Suprapubic skin (tissue), 4 donors: ENCODE results near the gene KY.

Source experiments
- CTCF ChIP-seq, 2 donors: fragments of 200-600 bp in 1 of 2; fragments of 450-650 bp in 1 of 2; sonication (generic) in 1 of 2; IDR thresholded peaks; one replicate each; pipeline ENCODE4 v1.5.1; 2016 to 2019; ENCODE audit warnings: antibody characterized with exemption in 2 of 2, mild to moderate bottlenecking in 1 of 2, moderate library complexity in 1 of 2
- EP300 ChIP-seq: sonication (generic); formaldehyde crosslinking; IDR thresholded peaks from one replicate; pipeline ENCODE4 v1.6.1; 2017; ENCODE audit warnings: antibody characterized with exemption
- POLR2AphosphoS5 ChIP-seq, 3 donors: sonication (generic); formaldehyde crosslinking; IDR thresholded peaks; one replicate each; pipeline ENCODE4 v1.6.1; 2017; ENCODE audit warnings: antibody characterized with exemption in 3 of 3

GRCh38 chr3:134643150-134643675, 7.6 kb downstream of the KY start:
- TF ChIP-seq POLR2AphosphoS5 (IDR thresholded peaks at IDR 0.05) (no peak), CTCF (IDR thresholded peaks at IDR 0.05) (no peak), EP300 (no peak)
